Activated CD8-positive, alpha-beta memory T cell treated with anti-CD3 and anti-CD28 coated beads for 1 hour (primary cell): ENCODE measurements around the gene BANP.
"Not testable (repeated sequence)": the region's sequence is repeated elsewhere in the genome, so short reads cannot be mapped to it uniquely, and the experiment has no call there.

ENCODE experiments used
- DNase-seq, 2 donors: peaks; one replicate each; pipeline ENCODE4 v3.0.0-alpha.2; 2020; ENCODE audit warnings: low read depth in 1 of 2; ENCODE audit errors: extremely low read depth in 1 of 2

The BANP gene

DNA sequence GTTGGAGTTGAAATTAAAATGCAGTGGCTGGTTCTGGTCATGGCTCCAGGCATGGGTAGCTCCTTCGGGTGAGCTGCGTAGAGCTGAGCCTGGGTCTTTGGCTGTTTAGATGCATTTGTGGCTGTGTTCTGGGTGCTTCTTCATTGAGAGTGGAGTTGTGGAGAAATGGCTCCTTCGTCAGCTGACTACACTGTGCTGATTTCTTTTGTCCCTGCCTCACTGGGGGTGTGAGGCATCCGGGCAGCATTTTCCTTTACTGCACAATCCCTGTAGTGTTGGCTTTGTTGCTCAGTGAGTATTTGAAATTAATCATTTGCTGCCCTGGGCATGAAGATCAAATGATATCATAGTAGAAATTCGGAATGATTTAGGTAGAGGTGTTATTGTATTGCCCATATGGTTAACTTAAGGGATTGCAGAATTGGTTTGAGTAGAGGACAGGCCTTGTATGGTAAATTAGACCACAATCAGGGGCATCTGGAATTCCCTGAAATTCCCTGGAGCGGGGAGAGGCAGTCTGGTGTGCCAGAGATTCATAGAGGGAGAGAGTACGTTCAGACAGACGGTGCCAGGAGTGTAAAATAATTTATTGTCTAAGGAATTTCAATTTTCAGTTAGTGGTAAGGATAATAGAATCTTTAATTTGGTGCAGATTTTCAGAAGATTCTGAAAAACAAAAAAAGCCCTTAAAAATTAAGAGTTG, 92.1 kb downstream of the BANP start:
- not testable (repeated sequence) for DNase-seq

DNA sequence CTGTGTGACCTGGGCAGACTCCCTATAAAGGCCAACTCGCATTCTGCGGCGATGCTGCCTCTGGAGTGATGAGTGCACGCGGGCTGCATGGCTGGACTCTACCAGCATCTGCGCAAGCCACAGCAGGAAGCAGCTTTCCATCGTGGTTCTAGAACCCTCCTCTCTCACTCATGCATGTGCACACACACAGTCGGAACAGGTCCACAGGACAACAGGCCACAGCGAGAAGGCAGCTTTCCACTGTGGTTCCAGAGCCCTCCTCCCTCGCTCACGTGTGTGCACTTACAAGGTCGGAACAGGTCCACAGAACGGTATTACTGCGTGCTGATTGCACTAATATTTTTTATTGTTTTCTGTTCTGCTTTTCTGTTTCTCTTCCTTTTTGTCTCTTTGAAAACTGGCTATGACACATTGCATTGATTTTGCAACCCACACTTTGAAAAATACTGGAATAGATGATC, 92.9 kb downstream of the BANP start:
- not testable (repeated sequence) for DNase-seq

- DNase-seq = not testable (repeated sequence)
Measured at GRCh38 chr16:88045361-88045760, 94.1 kb downstream of the BANP start.

- DNase-seq = no peak
Measured at GRCh38 chr16:88045820-88046303, 94.6 kb downstream of the BANP start.

- no peak for DNase-seq
Measured at GRCh38 chr16:88047462-88047861, 96.2 kb downstream of the BANP start.

GRCh38 chr16:88048985-88049384, 97.8 kb downstream of the BANP start:
- DNase-seq = no peak

DNA sequence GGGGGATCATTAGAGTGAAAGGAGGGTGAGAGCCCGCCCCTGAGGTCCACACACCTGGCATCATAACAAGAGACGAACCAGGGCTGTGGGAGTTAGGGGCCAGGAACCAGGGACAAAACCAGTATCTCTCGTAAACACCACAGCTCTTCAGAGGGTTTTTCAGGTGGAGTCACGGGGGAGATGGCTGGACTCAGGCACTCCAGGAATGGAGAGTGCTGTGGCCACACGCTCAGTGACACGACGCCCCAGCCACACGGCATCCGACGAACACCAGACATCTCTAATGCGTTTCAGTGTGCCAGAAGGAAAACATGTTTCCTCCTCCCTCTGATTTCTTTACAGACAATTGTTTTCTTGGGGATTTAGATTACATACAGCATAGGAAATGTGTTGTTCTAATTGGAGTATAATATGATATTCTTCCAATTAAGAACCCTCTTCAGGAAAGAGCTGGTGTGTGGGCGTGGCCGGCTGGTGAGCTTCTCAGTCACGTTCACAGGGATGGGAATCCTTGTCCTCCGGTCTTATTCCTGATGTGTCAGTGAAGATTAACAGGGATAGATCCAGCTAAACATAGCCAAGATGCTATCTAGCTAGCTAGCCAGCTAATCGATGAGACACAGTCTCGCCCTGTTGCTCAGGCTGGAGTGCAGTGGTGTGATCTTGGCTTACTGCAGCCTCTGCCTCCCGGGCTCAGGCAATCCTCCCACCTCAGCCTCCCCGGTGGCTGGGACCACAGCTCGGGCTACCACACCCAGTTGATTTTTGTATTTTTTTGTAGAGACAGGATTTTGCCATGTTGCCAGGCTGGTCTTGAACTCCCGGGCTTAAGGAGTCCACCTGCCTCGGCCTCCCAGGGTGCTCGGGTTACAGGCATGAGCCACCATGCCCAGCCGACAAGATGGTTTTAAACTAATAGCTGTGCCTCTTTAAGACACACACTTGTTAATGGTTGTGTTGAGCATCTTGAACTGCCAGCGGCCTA, 98.6 kb downstream of the BANP start:
- DNase-seq = no peak

DNA sequence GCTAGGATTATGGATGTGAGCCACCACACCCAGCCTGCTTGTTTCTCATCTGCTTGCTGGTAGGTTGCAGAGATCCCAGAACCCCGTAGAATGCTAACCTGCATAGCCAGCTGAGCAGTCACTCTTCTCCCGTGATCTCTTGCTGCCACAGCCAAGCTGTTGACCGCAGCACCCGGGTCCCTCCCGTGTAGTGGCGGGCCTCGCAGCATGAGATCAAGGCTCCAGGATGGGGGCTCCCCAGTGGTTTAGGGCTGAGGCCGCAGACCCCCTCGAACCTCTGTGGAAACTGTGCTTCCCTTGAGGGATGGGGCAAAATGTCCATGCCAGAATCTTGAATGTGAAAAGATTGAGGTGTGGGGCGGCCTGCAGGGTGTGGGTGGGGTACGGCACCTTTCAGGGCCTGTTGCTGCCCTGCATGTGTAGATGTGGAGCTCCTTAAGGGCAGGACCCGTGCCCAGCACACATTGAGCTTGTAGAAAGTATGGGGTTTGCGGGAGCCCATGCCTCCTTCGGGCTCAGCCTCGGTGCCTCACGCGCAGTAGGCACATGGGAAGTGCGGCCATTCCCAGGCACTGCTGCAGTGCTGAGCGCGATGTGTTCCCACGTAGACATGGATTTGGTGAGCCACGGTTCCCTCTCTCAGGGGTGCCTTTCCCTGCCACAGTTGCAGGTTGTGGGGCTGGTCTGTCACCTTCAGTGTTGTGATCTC, 99.9 kb downstream of the BANP start:
- no peak for DNase-seq

- no peak for DNase-seq
Measured at GRCh38 chr16:88052661-88053060, 101.4 kb downstream of the BANP start.

DNA sequence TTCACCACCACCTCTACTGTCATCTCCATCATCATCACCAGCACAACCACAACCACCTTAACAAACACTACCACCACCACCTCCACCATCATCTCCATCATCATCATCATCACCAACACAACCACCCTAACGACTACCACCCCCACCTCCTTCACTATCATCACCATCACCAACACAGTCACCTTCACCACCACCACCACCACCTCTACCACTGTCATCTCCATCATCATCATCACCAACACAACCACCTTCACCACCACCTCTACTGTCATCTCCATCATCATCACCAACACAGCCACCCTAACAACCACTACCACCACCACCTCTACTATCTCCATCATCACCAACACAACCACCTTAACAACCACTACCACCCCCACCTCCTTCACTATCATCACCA, 102.2 kb downstream of the BANP start:
- DNase-seq = not testable (repeated sequence)

DNA sequence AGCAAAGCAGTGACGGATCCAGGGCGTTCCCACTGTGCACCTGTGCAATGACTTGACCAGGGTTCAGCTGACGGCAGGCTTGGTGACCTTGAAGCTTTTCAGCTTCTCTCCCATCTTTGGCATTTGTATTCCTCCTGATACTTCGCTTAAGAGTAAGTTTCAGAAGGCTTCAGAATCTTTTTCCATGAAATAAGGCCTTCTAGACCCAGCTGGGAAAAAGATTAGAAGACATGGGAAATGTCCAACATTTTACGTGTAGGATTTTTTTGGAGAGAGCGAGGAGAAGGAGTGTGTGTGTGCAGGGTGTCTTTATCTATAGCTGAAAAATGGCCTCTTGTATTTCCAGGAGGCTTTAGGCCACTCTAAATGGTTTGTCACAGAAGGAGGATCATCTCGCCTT, 104.1 kb downstream of the BANP start:
- no peak for DNase-seq

DNA sequence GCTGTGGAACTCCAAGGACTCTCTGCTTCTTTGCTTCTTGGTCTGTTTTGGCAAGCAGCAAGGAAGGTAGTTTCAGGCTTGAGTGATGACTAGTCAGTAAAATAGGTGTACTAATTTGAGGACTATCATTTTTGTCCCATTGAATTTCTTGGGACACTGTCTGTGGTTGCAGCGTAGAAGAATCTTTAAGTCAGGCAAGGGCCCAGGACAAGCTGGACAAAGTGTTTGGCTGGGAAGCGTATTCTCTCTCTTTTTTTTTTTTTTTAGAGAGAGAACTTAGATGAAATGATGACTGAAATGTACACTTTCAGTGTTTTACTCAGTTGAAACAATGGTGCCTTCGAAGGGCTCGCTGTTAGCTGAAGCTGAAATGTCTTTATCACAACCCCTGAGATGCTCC, 105.0 kb downstream of the BANP start:
- no peak for DNase-seq

DNA sequence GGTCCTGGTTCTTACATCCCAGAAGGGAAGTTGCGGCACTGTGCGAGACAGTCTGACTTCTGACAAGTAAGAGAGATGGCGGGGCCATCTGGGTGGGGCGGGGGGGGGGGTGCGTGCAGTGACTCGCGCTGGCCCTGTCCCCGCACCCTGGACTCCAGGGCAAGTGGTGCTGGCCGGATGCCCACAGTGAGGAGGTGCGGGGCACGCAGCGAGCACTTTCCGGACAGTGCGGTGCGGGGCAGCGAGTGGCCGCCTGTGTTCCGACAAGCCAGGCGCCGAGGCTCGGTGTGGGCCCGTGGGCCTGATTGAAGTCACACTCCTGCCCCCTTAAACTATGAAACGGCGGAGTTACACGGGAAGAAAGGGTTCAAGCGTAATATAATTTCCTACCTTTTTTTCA, 106.4 kb downstream of the BANP start:
- DNase-seq = no peak

DNA sequence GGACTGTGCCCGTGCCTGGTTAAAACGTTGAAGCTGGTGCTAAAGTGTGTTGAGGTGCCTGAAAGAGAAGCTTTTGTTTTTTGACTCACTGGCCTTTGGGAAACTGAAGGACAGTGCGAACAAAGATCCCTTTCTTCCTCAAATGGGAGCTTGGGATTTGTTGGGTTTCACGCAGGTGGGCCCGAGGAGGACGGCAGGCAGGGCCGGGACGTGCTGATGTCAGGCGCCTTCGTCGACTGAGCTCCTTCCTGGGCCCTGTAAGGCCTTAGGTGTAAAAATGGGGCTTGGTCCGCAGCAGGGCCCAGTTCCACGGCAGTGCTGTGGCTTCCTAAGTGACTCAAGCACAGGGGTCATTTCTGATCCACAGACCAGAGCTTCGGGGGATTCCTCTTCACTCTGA, 106.9 kb downstream of the BANP start:
- DNase-seq = no peak

GRCh38 chr16:88058817-88059216, 107.6 kb downstream of the BANP start:
- no peak for DNase-seq

- DNase-seq = no peak
Measured at GRCh38 chr16:88059701-88060386, 108.6 kb downstream of the BANP start.

GRCh38 chr16:88060524-88061219, 109.4 kb downstream of the BANP start:
- no peak for DNase-seq

- no peak for DNase-seq
Measured at GRCh38 chr16:88061346-88062110, 110.3 kb downstream of the BANP start.
